ENCODE results near the gene BANK1.

BANK1 gene

GRCh38 chr4:101956068-101956825 lies 165.7 kb downstream of the BANK1 start:
- no peak for DNase-seq (ENCODE audit: low read depth, low spot score)

GRCh38 chr4:101958547-101958946 lies 168.0 kb downstream of the BANK1 start:
- DNase-seq (ENCODE audit: low read depth, low spot score), result no peak

- no peak for DNase-seq (ENCODE audit: low read depth, low spot score)
These were observed 169.9 kb downstream of the BANK1 start for GRCh38 chr4:101960431-101960830.

- DNase-seq (ENCODE audit: low read depth, low spot score), result no peak
These were observed 170.6 kb downstream of the BANK1 start for GRCh38 chr4:101961144-101961543.

GRCh38 chr4:101967697-101968346 lies 177.3 kb downstream of the BANK1 start:
- DNase-seq (ENCODE audit: low read depth, low spot score), result no peak

GRCh38 chr4:101968364-101968763 lies 177.8 kb downstream of the BANK1 start:
- no peak for DNase-seq (ENCODE audit: low read depth, low spot score)

- DNase-seq (ENCODE audit: low read depth, low spot score), result no peak
These were observed 179.4 kb downstream of the BANK1 start for GRCh38 chr4:101969965-101970364.

GRCh38 chr4:101970547-101971155 lies 180.1 kb downstream of the BANK1 start:
- no peak for DNase-seq (ENCODE audit: low read depth, low spot score)

GRCh38 chr4:101972791-101973190 lies 182.3 kb downstream of the BANK1 start:
- no peak for DNase-seq (ENCODE audit: low read depth, low spot score)

- DNase-seq (ENCODE audit: low read depth, low spot score), result no peak
These were observed 182.8 kb downstream of the BANK1 start for GRCh38 chr4:101973361-101973760.

- DNase-seq (ENCODE audit: low read depth, low spot score), result no peak
These were observed 186.5 kb downstream of the BANK1 start for GRCh38 chr4:101977076-101977475.

- peak; percentile 41 for DNase-seq (ENCODE audit: low read depth, low spot score)
These were observed 191.2 kb downstream of the BANK1 start for GRCh38 chr4:101981756-101982155.

- no peak for DNase-seq (ENCODE audit: low read depth, low spot score)
These were observed 193.3 kb downstream of the BANK1 start for GRCh38 chr4:101983835-101984234.

GRCh38 chr4:101987623-101988243 lies 197.2 kb downstream of the BANK1 start:
- no peak for DNase-seq (ENCODE audit: low read depth, low spot score)

GRCh38 chr4:101989551-101989950 lies 199.0 kb downstream of the BANK1 start:
- DNase-seq (ENCODE audit: low read depth, low spot score), result no peak

- DNase-seq (ENCODE audit: low read depth, low spot score), result no peak
These were observed 201.9 kb downstream of the BANK1 start for GRCh38 chr4:101992446-101992845.

- no peak for DNase-seq (ENCODE audit: low read depth, low spot score)
These were observed 202.7 kb downstream of the BANK1 start for GRCh38 chr4:101993002-101993841.

GRCh38 chr4:101993842-101994775 lies 203.6 kb downstream of the BANK1 start:
- no peak for DNase-seq (ENCODE audit: low read depth, low spot score)

- no peak for DNase-seq (ENCODE audit: low read depth, low spot score)
These were observed 217.5 kb downstream of the BANK1 start for GRCh38 chr4:102007959-102008425.

GRCh38 chr4:102008711-102009110 lies 218.2 kb downstream of the BANK1 start:
- no peak for DNase-seq (ENCODE audit: low read depth, low spot score)

Data from ELF-1 (cell line).